Measurements from ENCODE around the gene LRCOL1.

- no peak for TF ChIP-seq ZNF331 (CRISPR knock-in tag; IDR thresholded peaks at IDR 0.05; ENCODE audit: low read depth)
- TF ChIP-seq CTCF (conservative IDR thresholded peaks at IDR 0.05; ENCODE audit: low read depth in 2 of 2): no peak
- TF ChIP-seq EZH2 (IDR thresholded peaks at IDR 0.05; ENCODE audit: low read depth, unreplicated experiment): no peak
- no peak for TF ChIP-seq POLR2AphosphoS5 (IDR thresholded peaks at IDR 0.05; ENCODE audit: low read depth)
- TF ChIP-seq CREB1 (CRISPR knock-in tag; IDR thresholded peaks at IDR 0.05; ENCODE audit: low read depth): no peak
Measured at GRCh38 chr12:132646850-132647249, 36.5 kb upstream of the LRCOL1 start.
